ENCODE data around the gene SLC22A3.

The SLC22A3 gene

GRCh38 chr6:160349814-160350350 lies 1.7 kb downstream of the SLC22A3 start:
- no peaks in the 10 kb centered on the region for H3K36me3 ChIP-seq (ENCODE audit: insufficient read depth, insufficient read length, low read length)
- no peak for DNase-seq (ENCODE audit: low read depth, low spot score)
- no peak overlapping the region for H3K9ac ChIP-seq (ENCODE audit: insufficient read length, low read depth)
- TF ChIP-seq SUZ12 (IDR thresholded peaks at IDR 0.05; ENCODE audit: extremely low read depth, insufficient read depth, insufficient read length), result no peak
- no peak for TF ChIP-seq ZNF274 (IDR thresholded peaks at IDR 0.05; ENCODE audit: low read depth, low read length)
- TF ChIP-seq YY1 (IDR thresholded peaks at IDR 0.05; ENCODE audit: insufficient read depth, insufficient read length), result no peak
- peak overlapping the region; percentile 16 for H3K4me3 ChIP-seq (ENCODE audit: insufficient read length, low read depth)
- no peaks in the 10 kb centered on the region for H3K9me3 ChIP-seq (ENCODE audit: insufficient read depth, low read length)
- no peaks in the 10 kb centered on the region for H3K4me1 ChIP-seq (ENCODE audit: insufficient read depth, insufficient read length)
- H3K27me3 ChIP-seq (ENCODE audit: insufficient read depth, insufficient read length), result peaks cover 42% of the 10 kb centered on the region

- Histone ChIP-seq H3K36me3 (ENCODE audit: insufficient read depth, insufficient read length, low read length) (no peaks in the 10 kb centered on the region), H3K4me3 (ENCODE audit: insufficient read length, low read depth) (no peak overlapping the region), H3K27me3 (ENCODE audit: insufficient read depth, insufficient read length) (peaks cover 17% of the 10 kb centered on the region), H3K9ac (ENCODE audit: insufficient read length, low read depth) (no peak overlapping the region), H3K4me1 (ENCODE audit: insufficient read depth, insufficient read length) (no peaks in the 10 kb centered on the region), H3K9me3 (ENCODE audit: insufficient read depth, low read length) (no peaks in the 10 kb centered on the region)
- no peak for DNase-seq (ENCODE audit: low read depth, low spot score)
- TF ChIP-seq YY1 (IDR thresholded peaks at IDR 0.05; ENCODE audit: insufficient read depth, insufficient read length) (no peak), ZNF274 (IDR thresholded peaks at IDR 0.05; ENCODE audit: low read depth, low read length) (no peak), SUZ12 (IDR thresholded peaks at IDR 0.05; ENCODE audit: extremely low read depth, insufficient read depth, insufficient read length) (no peak)
Observed at GRCh38 chr6:160353950-160354496, 5.8 kb downstream of the SLC22A3 start.

- TF ChIP-seq ZNF274 (IDR thresholded peaks at IDR 0.05; ENCODE audit: low read depth, low read length), result no peak
- TF ChIP-seq SUZ12 (IDR thresholded peaks at IDR 0.05; ENCODE audit: extremely low read depth, insufficient read depth, insufficient read length), result no peak
- TF ChIP-seq YY1 (IDR thresholded peaks at IDR 0.05; ENCODE audit: insufficient read depth, insufficient read length), result no peak
- H3K36me3 ChIP-seq (ENCODE audit: insufficient read depth, insufficient read length, low read length), result no peaks in the 10 kb centered on the region
- DNase-seq (ENCODE audit: low read depth, low spot score), result no peak
- no peak overlapping the region for H3K9ac ChIP-seq (ENCODE audit: insufficient read length, low read depth)
- H3K9me3 ChIP-seq (ENCODE audit: insufficient read depth, low read length), result no peaks in the 10 kb centered on the region
- H3K4me3 ChIP-seq (ENCODE audit: insufficient read length, low read depth), result no peak overlapping the region
- H3K27me3 ChIP-seq (ENCODE audit: insufficient read depth, insufficient read length), result peaks cover 7% of the 10 kb centered on the region
- H3K4me1 ChIP-seq (ENCODE audit: insufficient read depth, insufficient read length), result no peaks in the 10 kb centered on the region
Observed at GRCh38 chr6:160355001-160355400, 6.8 kb downstream of the SLC22A3 start.

GRCh38 chr6:160356074-160356744 lies 8.0 kb downstream of the SLC22A3 start:
- no peak for DNase-seq (ENCODE audit: low read depth, low spot score)
- TF ChIP-seq ZNF274 (IDR thresholded peaks at IDR 0.05; ENCODE audit: low read depth, low read length) (no peak), SUZ12 (IDR thresholded peaks at IDR 0.05; ENCODE audit: extremely low read depth, insufficient read depth, insufficient read length) (no peak), YY1 (IDR thresholded peaks at IDR 0.05; ENCODE audit: insufficient read depth, insufficient read length) (no peak)
- Histone ChIP-seq H3K9ac (ENCODE audit: insufficient read length, low read depth) (no peak overlapping the region), H3K4me3 (ENCODE audit: insufficient read length, low read depth) (no peak overlapping the region), H3K9me3 (ENCODE audit: insufficient read depth, low read length) (no peaks in the 10 kb centered on the region), H3K36me3 (ENCODE audit: insufficient read depth, insufficient read length, low read length) (no peaks in the 10 kb centered on the region), H3K27me3 (ENCODE audit: insufficient read depth, insufficient read length) (no peaks in the 10 kb centered on the region), H3K4me1 (ENCODE audit: insufficient read depth, insufficient read length) (no peaks in the 10 kb centered on the region)

- H3K36me3 ChIP-seq (ENCODE audit: insufficient read depth, insufficient read length, low read length), result no peaks in the 10 kb centered on the region
- H3K9ac ChIP-seq (ENCODE audit: insufficient read length, low read depth), result no peak overlapping the region
- no peak for DNase-seq (ENCODE audit: low read depth, low spot score)
- no peaks in the 10 kb centered on the region for H3K27me3 ChIP-seq (ENCODE audit: insufficient read depth, insufficient read length)
- TF ChIP-seq SUZ12 (IDR thresholded peaks at IDR 0.05; ENCODE audit: extremely low read depth, insufficient read depth, insufficient read length) (no peak), ZNF274 (IDR thresholded peaks at IDR 0.05; ENCODE audit: low read depth, low read length) (no peak), YY1 (IDR thresholded peaks at IDR 0.05; ENCODE audit: insufficient read depth, insufficient read length) (no peak)
- H3K4me1 ChIP-seq (ENCODE audit: insufficient read depth, insufficient read length), result no peaks in the 10 kb centered on the region
- no peak overlapping the region for H3K4me3 ChIP-seq (ENCODE audit: insufficient read length, low read depth)
- H3K9me3 ChIP-seq (ENCODE audit: insufficient read depth, low read length), result no peaks in the 10 kb centered on the region
Observed at GRCh38 chr6:160357088-160357487, 8.9 kb downstream of the SLC22A3 start.

GRCh38 chr6:160358225-160359119 lies 10.3 kb downstream of the SLC22A3 start:
- TF ChIP-seq ZNF274 (IDR thresholded peaks at IDR 0.05; ENCODE audit: low read depth, low read length) (no peak), SUZ12 (IDR thresholded peaks at IDR 0.05; ENCODE audit: extremely low read depth, insufficient read depth, insufficient read length) (no peak), YY1 (IDR thresholded peaks at IDR 0.05; ENCODE audit: insufficient read depth, insufficient read length) (no peak)
- Histone ChIP-seq H3K9me3 (ENCODE audit: insufficient read depth, low read length) (no peaks in the 10 kb centered on the region), H3K4me3 (ENCODE audit: insufficient read length, low read depth) (no peak overlapping the region), H3K27me3 (ENCODE audit: insufficient read depth, insufficient read length) (no peaks in the 10 kb centered on the region), H3K36me3 (ENCODE audit: insufficient read depth, insufficient read length, low read length) (no peaks in the 10 kb centered on the region), H3K4me1 (ENCODE audit: insufficient read depth, insufficient read length) (no peaks in the 10 kb centered on the region), H3K9ac (ENCODE audit: insufficient read length, low read depth) (no peak overlapping the region)
- no peak for DNase-seq (ENCODE audit: low read depth, low spot score)

GRCh38 chr6:160360955-160361354 lies 12.8 kb downstream of the SLC22A3 start:
- TF ChIP-seq YY1 (IDR thresholded peaks at IDR 0.05; ENCODE audit: insufficient read depth, insufficient read length), result no peak
- no peak for TF ChIP-seq ZNF274 (IDR thresholded peaks at IDR 0.05; ENCODE audit: low read depth, low read length)
- no peak for TF ChIP-seq SUZ12 (IDR thresholded peaks at IDR 0.05; ENCODE audit: extremely low read depth, insufficient read depth, insufficient read length)

More at GRCh38 chr6:160360955-160361354, 12.8 kb downstream of the SLC22A3 start:
- no peaks in the 10 kb centered on the region for H3K36me3 ChIP-seq (ENCODE audit: insufficient read depth, insufficient read length, low read length)
- no peaks in the 10 kb centered on the region for H3K27me3 ChIP-seq (ENCODE audit: insufficient read depth, insufficient read length)
- no peak for DNase-seq (ENCODE audit: low read depth, low spot score)
- H3K4me3 ChIP-seq (ENCODE audit: insufficient read length, low read depth), result no peak overlapping the region
- H3K4me1 ChIP-seq (ENCODE audit: insufficient read depth, insufficient read length), result no peaks in the 10 kb centered on the region
- no peak overlapping the region for H3K9ac ChIP-seq (ENCODE audit: insufficient read length, low read depth)
- no peaks in the 10 kb centered on the region for H3K9me3 ChIP-seq (ENCODE audit: insufficient read depth, low read length)
